Inflammatory macrophage treated with lipopolysaccharide for 1 hour (primary cell): Measurements from ENCODE around the gene MAN1C1.
A peak's percentile ranks its signal among the peaks of the same experiment; 100 is the strongest.

Experiments
- DNase-seq, 2 donors: peaks; one replicate each; pipeline ENCODE4 v3.0.0-alpha.2; 2020 to 2022

The MAN1C1 gene

DNA sequence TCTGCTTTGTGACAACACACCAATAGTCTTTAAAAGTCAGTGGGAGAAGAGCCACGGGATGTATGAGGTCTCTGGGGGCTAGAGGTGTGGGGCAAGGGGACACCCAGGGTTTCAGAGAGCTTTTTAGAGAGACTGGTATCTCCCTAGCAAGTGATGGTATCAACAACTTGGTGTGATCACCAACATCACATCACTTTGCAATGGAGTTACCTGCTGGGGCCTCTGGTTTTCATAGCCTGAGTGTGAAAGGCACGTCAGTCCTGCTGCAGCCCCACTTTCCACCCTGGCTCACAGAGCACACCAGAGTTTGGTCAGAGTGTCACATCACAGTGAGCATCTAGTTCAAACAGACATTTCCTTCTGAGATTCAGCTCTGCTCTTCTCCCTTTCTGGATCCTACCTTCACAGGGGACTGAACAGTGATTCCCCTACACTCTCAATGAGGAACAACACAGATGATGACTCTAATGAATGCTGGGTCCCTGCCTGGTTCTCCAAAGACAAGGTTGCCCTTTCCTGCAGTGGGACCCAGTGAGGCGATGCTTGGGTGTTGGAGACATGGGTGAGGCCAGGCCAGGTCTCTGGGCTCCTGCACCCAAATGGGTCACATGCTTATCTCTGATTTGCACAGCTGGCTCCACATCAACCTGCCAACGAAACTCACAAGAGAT lies 2.0 kb upstream of the MAN1C1 start:
- no peak for DNase-seq

- DNase-seq = no peak
Observed at GRCh38 chr1:25615172-25615541, 1.4 kb upstream of the MAN1C1 start.

- DNase-seq = no peak
Observed at GRCh38 chr1:25615563-25616094, 962 bp upstream of the MAN1C1 start.

- no peak for DNase-seq
Observed at GRCh38 chr1:25616987-25617624, 515 bp downstream of the MAN1C1 start.

GRCh38 chr1:25617625-25618432 lies 1.2 kb downstream of the MAN1C1 start:
- peak in 1 of 2 donors; percentile 31 for DNase-seq

- DNase-seq = no peak
Observed at GRCh38 chr1:25618433-25618808, 1.8 kb downstream of the MAN1C1 start.

DNA sequence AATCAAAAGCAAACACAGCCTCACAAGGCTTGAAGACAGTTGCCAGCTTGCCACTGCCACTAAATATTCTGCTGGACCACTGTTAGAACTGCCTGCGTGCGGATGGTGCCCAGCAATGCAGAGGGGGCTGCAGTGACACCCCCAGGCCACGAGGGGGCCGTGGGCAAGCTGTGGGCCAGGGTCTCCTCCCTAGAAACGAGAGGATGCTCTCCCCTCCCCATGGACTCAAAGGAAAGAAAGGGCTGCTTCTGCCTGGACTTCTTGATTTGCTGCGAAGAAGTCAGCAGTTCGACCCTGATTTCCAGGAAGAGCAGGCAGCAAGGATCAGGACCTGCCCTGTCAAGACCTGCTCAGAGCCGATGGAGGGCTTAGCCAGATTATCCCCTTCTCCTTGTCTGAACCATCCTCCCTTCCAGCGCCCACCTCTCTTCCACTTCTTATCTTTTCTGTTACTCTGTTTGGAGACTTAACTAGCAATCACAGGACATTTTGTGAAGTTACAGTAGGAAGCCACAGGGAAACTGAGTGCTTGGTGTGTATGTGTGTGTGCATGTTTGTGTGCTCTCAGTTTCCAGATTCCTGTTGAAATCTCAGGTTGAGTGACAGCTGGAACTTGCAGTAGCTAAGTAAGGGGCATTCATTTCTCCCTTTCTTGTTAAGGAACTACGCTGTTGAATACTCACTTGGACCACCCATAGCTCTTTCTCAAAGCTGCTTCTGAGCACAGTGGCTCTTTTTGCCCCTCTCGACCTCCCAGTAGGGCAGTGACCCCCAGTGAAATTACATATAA lies 2.7 kb downstream of the MAN1C1 start:
- no peak for DNase-seq

- DNase-seq = no peak
Observed at GRCh38 chr1:25620211-25620610, 3.6 kb downstream of the MAN1C1 start.

GRCh38 chr1:25620701-25621350 lies 4.2 kb downstream of the MAN1C1 start:
- no peak for DNase-seq

DNA sequence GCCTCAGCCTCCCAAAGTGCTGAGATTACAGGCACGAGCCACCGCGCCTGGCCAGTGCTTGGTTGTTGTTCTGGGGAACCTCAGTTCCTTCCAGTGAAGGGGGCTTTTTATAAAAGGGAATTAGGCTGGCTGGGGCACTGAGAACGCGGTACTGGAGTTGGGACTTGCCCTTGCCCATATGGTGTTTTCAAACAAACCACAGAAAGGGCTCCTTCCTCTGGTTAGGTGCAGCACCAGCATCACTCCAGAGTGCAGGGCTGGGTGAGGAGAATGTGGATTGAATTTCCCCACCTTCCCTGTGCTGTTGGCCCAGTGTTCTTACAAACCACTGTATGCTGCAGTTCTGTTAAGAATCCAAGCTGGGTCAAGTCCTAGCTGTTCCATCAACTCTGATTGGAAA lies 5.3 kb downstream of the MAN1C1 start:
- no peak for DNase-seq

DNA sequence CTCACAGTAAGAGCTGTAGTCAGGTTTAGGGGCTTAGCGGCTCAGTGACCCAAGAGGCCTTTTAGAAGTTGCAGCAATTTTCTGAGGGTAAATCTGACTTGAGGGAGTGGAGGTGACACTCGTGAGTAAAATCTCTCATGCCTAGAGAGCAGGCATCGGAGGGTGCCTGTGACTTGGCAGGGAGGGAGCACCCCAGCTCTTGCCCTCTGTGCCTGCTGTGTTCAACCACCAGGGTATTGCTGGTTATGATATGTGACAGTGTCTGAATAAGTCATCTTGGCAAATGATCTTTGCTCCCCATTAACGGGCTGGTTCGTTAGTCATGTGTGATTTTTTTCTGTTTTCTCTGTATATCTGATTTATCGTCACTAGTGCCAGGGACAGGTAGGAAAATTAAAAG lies 5.9 kb downstream of the MAN1C1 start:
- no peak for DNase-seq

- no peak for DNase-seq
Observed at GRCh38 chr1:25623007-25623406, 6.4 kb downstream of the MAN1C1 start.

DNA sequence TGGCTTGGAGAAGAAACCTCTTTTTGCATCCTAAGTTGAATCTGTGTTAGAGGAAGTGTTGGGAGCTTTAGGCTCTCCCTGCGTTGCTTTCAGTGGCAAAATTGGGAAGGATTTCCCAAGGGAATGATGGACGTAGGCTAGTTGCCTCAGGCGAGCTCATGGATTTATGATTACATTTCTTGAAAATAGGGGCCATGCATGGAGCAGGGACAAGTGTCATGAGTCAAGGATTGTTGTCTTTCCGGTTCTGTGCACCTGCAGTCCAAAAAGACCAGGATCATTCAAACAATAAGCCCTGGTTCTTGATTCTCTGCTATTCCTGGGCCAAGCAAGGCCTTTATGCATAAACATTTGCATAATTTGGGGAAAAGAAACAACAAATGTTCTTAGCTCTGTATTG lies 7.1 kb downstream of the MAN1C1 start:
- no peak for DNase-seq

DNA sequence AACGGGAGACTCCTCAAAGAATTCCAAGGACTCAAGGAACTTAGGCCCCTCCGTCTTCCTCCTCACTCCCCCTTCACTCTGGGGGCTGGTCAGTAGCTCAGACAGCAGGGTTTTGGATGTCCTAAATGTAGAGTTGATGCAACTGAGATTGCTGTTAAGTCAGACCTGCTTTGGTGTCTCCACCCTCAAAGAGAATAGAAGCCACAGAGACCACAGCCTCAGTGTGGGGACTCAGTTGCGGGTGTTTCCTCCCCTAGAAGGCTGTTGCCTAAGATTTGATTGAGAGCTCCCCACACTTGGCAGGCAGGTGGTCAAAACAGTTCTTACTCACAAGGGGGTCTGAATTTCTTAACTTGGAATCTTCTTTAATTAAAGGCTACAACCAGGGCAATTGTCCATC lies 7.6 kb downstream of the MAN1C1 start:
- no peak for DNase-seq

DNA sequence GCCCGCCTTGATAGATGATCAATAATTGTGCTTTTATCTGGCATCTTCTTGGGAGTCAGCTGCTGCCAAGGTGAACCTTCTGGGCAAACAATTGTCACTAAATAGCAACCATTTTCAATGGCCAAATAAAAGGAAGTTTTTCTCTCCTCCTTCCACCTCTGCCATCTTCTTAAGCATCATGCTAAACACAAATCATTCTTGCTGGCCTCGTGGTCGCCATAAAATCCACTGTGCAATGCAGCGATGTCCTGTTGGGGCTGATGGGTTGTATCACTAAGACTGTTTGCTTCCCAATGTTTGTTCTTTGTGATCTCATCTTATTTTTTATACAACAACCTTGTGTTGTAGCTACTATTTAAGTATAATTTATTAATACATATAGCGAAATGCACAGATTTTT lies 8.0 kb downstream of the MAN1C1 start:
- no peak for DNase-seq

GRCh38 chr1:25626018-25626417 lies 9.4 kb downstream of the MAN1C1 start:
- DNase-seq = no peak

DNA sequence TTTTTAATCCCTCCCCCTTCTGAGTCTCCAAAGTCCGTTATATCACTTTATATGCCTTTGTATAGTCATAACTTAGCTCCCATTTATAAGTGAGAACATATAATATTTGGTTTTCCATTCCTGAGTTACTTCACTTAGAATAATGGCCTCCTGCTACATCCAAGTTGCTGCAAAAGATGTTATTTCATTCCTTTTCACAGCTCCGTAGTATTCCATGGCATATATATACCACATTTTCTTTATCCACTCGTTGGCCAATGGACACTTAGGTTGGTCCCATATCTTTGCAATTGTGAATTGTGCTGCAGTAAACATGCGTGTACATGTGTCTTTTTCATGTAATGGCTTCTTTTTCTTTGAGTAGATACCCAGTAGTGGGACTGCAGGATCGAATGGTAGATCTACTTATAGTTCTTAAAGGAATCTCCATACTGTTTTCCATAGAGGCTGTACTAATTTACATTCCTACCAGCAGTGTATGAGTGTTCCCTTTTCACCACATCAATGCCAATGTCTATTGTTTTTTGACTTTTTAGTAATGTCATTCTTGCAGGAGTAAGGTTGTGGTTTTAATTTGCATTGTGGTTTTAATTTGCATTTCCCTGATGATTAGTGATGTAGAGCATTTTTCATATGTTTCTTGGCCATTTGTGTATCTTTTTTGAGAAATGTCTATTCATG lies 12.3 kb downstream of the MAN1C1 start:
- no peak for DNase-seq

DNA sequence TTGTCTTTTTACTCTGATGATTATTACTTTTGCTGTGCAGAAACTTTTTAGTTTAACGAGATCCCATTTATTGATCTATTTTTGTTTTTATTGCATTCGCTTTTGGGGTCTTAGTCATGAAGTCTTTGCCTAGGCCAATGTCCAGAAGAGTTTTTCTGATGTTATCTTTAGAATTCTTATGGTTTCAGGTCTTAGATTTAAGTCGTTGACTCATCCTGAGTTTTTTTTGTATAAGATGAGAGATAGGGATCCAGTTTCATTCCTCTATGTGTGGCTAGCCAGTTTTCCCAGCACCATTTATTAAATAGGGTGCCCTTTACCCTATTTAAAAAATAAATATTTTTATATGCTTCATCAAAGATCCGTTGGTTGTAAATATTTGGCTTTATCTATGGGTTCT lies 13.2 kb downstream of the MAN1C1 start:
- DNase-seq = no peak

GRCh38 chr1:25631750-25632485 lies 15.3 kb downstream of the MAN1C1 start:
- no peak for DNase-seq

- peak; percentile 21 to 33 for DNase-seq
Observed at GRCh38 chr1:25634066-25634465, 17.5 kb downstream of the MAN1C1 start.

- no peak for DNase-seq
Observed at GRCh38 chr1:25634896-25635295, 18.3 kb downstream of the MAN1C1 start.
